Progenitor cell of endocrine pancreas (in vitro differentiated cells): Measurements from ENCODE around the gene UBASH3B. TPM values are rescaled to one million over a fixed set of nuclear protein-coding genes. Genes with fewer than 3 reads are reported as not detected.
A peak's percentile ranks its signal among the peaks of the same experiment; 100 is the strongest.

ENCODE experiments used
- DNase-seq: peaks from one replicate; pipeline ENCODE4 v3.0.0; 2021; ENCODE audit warnings: low spot score; ENCODE audit not compliant: unreplicated experiment
- H3K27ac Mint-ChIP-seq: 2 replicates; pipeline ENCODE4 v1.8.0; 2021; ENCODE audit warnings: mild to moderate bottlenecking, moderate library complexity, mixed read lengths
- H3K27me3 Mint-ChIP-seq: 2 replicates; pipeline ENCODE4 v1.8.0; 2021; ENCODE audit warnings: mixed read lengths
- H3K36me3 Mint-ChIP-seq: 2 replicates; pipeline ENCODE4 v1.8.0; 2022; ENCODE audit warnings: mixed read lengths; ENCODE audit not compliant: insufficient read depth
- H3K4me1 Mint-ChIP-seq: 2 replicates; pipeline ENCODE4 v1.8.0; 2021; ENCODE audit warnings: low read depth, mixed read lengths
- H3K4me3 Mint-ChIP-seq: 2 replicates; pipeline ENCODE4 v1.8.0; 2021; ENCODE audit warnings: low read depth, mild to moderate bottlenecking, moderate library complexity, mixed read lengths
- H3K9me3 Mint-ChIP-seq: 2 replicates; pipeline ENCODE4 v1.8.0; 2021; ENCODE audit warnings: low read depth, mixed read lengths
- total RNA-seq: library from RNA; stranded (reverse); gene quantifications from 2 replicates; pipeline ENCODE4 v1.2.1, GENCODE V29; 2021
- TF ChIP-seq, protein P1 (sequence below): fragments of 200-600 bp; sonication (generic); IDR thresholded peaks from one replicate; pipeline ENCODE4 v1.5.0; 2021; ENCODE audit warnings: antibody characterized with exemption, mild to moderate bottlenecking; ENCODE audit not compliant: unreplicated experiment

Gene UBASH3B
- total RNA-seq, 1 donor from 2014 or later = 2.4 TPM

DNA sequence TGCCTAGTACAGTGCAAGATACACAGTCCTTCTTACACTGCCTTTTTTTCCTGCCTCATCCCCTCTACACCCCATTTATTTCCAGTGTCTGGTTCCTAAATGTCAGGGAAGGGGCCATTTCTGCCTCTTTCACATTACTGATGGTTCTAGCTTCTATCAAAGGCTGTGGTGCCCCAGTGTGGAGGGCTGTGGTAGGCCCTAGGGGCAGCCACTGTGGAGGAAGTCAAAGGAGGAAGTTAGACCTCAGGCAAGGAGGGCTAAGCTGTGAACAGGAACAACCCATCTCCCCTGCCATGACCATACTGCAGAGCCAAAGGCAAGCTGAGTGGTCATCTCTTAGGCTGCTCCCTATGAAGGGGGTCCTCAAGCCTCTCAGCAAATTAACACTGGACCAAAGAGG, 100.9 kb downstream of the UBASH3B start:
- H3K36me3 Mint-ChIP-seq = no peaks in the 10 kb centered on the region
- H3K4me1 Mint-ChIP-seq = peaks cover 9% of the 10 kb centered on the region
- TF ChIP-seq, protein P1, sequence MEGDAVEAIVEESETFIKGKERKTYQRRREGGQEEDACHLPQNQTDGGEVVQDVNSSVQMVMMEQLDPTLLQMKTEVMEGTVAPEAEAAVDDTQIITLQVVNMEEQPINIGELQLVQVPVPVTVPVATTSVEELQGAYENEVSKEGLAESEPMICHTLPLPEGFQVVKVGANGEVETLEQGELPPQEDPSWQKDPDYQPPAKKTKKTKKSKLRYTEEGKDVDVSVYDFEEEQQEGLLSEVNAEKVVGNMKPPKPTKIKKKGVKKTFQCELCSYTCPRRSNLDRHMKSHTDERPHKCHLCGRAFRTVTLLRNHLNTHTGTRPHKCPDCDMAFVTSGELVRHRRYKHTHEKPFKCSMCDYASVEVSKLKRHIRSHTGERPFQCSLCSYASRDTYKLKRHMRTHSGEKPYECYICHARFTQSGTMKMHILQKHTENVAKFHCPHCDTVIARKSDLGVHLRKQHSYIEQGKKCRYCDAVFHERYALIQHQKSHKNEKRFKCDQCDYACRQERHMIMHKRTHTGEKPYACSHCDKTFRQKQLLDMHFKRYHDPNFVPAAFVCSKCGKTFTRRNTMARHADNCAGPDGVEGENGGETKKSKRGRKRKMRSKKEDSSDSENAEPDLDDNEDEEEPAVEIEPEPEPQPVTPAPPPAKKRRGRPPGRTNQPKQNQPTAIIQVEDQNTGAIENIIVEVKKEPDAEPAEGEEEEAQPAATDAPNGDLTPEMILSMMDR = no peak
- H3K9me3 Mint-ChIP-seq = no peaks in the 10 kb centered on the region
- no peak overlapping the region for H3K4me3 Mint-ChIP-seq
- peaks cover 22% of the 10 kb centered on the region for H3K27me3 Mint-ChIP-seq
- DNase-seq = no peak
- H3K27ac Mint-ChIP-seq = no peak overlapping the region

DNA sequence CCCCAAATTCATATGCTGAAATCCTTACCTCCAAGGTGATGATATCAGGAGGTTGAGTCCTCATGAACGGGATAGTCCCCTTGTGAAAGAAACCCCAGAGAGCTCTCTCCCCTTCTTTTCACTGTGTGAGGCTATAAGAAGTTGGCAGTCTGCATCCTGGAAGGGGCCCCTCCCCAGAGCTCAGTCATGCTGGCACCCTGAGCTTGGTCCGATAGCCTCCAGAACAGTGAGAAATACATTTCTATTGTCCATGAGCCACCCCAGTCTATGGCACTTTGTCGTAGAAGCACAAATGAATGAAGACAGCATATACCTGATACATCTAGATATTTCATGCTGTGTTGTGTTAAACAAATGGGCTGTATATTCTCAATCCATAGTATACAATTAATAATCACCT, 101.7 kb downstream of the UBASH3B start:
- H3K9me3 Mint-ChIP-seq = no peaks in the 10 kb centered on the region
- TF ChIP-seq, protein P1 = no peak
- H3K27ac Mint-ChIP-seq = no peak overlapping the region
- no peaks in the 10 kb centered on the region for H3K36me3 Mint-ChIP-seq
- no peak overlapping the region for H3K4me3 Mint-ChIP-seq
- peaks cover 20% of the 10 kb centered on the region for H3K27me3 Mint-ChIP-seq
- H3K4me1 Mint-ChIP-seq = peaks cover 9% of the 10 kb centered on the region
- DNase-seq = no peak

DNA sequence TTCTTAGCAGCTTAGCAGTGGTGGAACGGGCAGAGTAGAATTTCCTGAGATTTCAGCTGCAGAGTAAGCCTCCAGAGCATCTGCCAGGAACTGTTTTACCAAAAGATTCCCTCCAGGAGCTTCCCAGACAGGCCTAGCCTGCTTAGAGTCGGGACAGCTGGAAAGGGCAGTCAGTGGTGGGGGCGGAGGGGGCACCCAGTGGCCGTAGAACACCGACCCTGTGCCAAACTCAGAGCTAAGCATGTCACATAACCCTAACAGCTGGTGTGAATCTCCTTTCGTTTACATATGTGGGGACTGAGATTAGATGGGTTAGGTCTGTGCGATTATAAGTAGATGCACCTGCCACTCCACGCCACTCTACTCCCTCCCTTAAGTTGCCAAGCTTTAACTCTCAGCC, 102.8 kb downstream of the UBASH3B start:
- no peak for DNase-seq
- Mint-ChIP-seq H3K27ac (no peak overlapping the region), H3K4me1 (peaks cover 9% of the 10 kb centered on the region), H3K4me3 (no peak overlapping the region), H3K36me3 (no peaks in the 10 kb centered on the region), H3K9me3 (no peaks in the 10 kb centered on the region), H3K27me3 (peaks cover 16% of the 10 kb centered on the region)
- TF ChIP-seq, protein P1 = no peak

DNA sequence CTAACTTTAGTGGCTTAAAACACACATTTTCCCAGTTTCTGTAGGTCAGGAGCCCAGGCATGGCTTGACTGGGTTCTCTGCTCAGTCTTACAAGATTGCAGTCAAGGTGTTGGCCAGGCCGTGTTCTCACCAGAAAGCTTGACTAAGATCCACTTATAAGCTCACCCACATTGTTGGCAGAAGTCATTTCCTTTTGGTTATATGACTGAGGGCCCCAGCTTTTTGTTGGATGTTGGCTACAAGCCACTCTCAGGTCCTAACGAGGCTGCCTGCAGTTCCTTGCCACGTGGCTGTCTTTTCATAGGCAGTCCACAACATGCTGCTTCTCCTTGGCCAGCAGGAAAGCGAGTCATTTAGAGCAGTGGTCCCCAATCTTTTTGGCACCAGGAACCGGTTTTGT, 103.5 kb downstream of the UBASH3B start:
- Mint-ChIP-seq H3K27me3 (peaks cover 15% of the 10 kb centered on the region), H3K36me3 (no peaks in the 10 kb centered on the region), H3K4me3 (no peak overlapping the region), H3K4me1 (peaks cover 9% of the 10 kb centered on the region), H3K9me3 (no peaks in the 10 kb centered on the region), H3K27ac (peak overlapping the region; percentile 62)
- DNase-seq = no peak
- TF ChIP-seq, protein P1 = no peak

DNA sequence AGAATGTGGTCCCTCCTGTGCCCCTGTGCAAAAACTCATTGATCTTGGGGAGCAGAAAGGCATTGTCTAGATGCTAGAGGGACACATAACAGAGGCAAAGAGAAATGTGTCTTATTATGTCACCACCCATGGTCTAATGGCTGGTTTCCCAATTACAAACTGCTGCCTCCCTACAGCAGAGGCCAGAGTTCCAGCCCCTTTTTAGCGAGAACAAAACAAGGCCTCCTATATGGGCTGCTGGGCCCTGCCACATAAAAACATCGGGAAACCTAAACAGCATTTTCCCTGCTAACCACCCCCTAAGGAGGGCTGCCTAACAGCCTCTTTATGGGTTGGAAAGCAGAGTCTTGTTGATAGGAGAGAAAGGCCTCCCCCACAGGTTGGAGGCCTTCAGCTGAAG, 107.6 kb downstream of the UBASH3B start:
- no peak overlapping the region for H3K4me3 Mint-ChIP-seq
- peaks cover 10% of the 10 kb centered on the region for H3K27me3 Mint-ChIP-seq
- no peaks in the 10 kb centered on the region for H3K36me3 Mint-ChIP-seq
- TF ChIP-seq, protein P1 = no peak
- no peaks in the 10 kb centered on the region for H3K4me1 Mint-ChIP-seq
- no peak overlapping the region for H3K27ac Mint-ChIP-seq
- H3K9me3 Mint-ChIP-seq = no peaks in the 10 kb centered on the region
- no peak for DNase-seq
